Vagina (tissue), 2 donors: ENCODE measurements around the gene RET.

Source experiments
- CTCF ChIP-seq, 3 experiments: fragments of 450-650 bp in 2 of 3; fragments of 200-600 bp in 1 of 3; sonication (generic) in 1 of 3; IDR thresholded peaks; one replicate each; pipeline ENCODE4 v1.5.1; 2017 to 2019; ENCODE audit warnings: antibody characterized with exemption in 3 of 3, mild to moderate bottlenecking in 2 of 3, moderate library complexity in 2 of 3
- POLR2A ChIP-seq, 2 donors: fragments of 450-650 bp; IDR thresholded peaks; one replicate each; pipeline ENCODE4 v1.6.1; 2017; ENCODE audit warnings: antibody characterized with exemption in 2 of 2, mild to moderate bottlenecking in 2 of 2, moderate library complexity in 2 of 2
- POLR2AphosphoS5 ChIP-seq, 2 donors: sonication (generic); formaldehyde crosslinking; IDR thresholded peaks; one replicate each; pipeline ENCODE4 v1.9.0; 2017; ENCODE audit warnings: antibody characterized with exemption in 2 of 2, mild to moderate bottlenecking in 2 of 2, low read depth in 1 of 2; ENCODE audit not compliant: insufficient read depth in 1 of 2

DNA sequence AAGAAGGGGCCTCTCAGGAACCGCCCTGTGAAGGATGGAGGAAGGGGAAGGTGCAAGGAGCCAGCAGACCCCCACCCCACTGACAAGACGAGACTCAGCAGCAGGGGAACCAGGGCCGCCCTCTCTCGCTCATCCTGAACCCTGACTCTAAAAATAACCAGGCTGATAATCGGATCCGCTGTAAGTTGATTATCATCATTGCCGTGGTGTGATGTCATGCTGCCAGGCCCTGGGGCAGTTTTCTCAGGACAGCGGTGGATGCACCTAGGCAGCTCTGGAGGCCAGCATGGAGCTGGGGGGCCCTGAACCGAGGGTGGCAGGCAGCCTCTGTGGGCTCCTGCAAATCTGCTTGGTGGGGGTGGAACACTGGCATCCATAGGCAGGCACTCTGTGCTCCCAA, 7.9 kb downstream of the RET start:
- TF ChIP-seq CTCF (IDR thresholded peaks at IDR 0.05) (no peak), POLR2A (IDR thresholded peaks at IDR 0.05) (no peak), POLR2AphosphoS5 (IDR thresholded peaks at IDR 0.05; ENCODE audit: insufficient read depth in 1 of 2, low read depth in 1 of 2) (no peak)
